SJSA1 (cell line): ENCODE results near the gene CDKN1B. TPM values are rescaled to one million over a fixed set of nuclear protein-coding genes. Genes with fewer than 3 reads are reported as not detected.
A peak's percentile ranks its signal among the peaks of the same experiment; 100 is the strongest.

Source experiments
- DNase-seq, 2 experiments: peaks; one replicate each; pipeline ENCODE4 v3.0.0-alpha.2; 2015 to 2020; ENCODE audit warnings: low spot score in 2 of 2, low read depth in 1 of 2
- H3K27ac ChIP-seq: fragments of 250-450 bp; sonication (Bioruptor Pico); 2 replicates; pipeline ENCODE4 v1.5.1; 2020; ENCODE audit warnings: mild to moderate bottlenecking, moderate library complexity
- H3K27me3 ChIP-seq: fragments of 250-450 bp; sonication (Bioruptor Pico); replicated peaks from 2 replicates; pipeline ENCODE4 v1.5.1; 2020; ENCODE audit warnings: mild to moderate bottlenecking, moderate library complexity
- H3K36me3 ChIP-seq: fragments of 250-450 bp; sonication (Bioruptor Pico); 2 replicates; pipeline ENCODE4 v1.5.1; 2020; ENCODE audit warnings: mild to moderate bottlenecking
- H3K4me1 ChIP-seq: fragments of 250-450 bp; sonication (Bioruptor Pico); replicated peaks from 2 replicates; pipeline ENCODE4 v1.6.1; 2021; ENCODE audit warnings: mild to moderate bottlenecking
- H3K4me3 ChIP-seq: fragments of 250-450 bp; sonication (Bioruptor Pico); 2 replicates; pipeline ENCODE4 v1.5.1; 2020; ENCODE audit warnings: mild to moderate bottlenecking
- H3K9me3 ChIP-seq: fragments of 250-450 bp; sonication (Bioruptor Pico); replicated peaks from 2 replicates; pipeline ENCODE4 v1.5.1; 2020; ENCODE audit warnings: mild to moderate bottlenecking
- total RNA-seq: library from RNA; depleted of rRNA; stranded (reverse); fragments of >200 nt; shearing (Covaris generic); gene quantifications from 2 replicates; pipeline ENCODE4 v1.2.3, GENCODE V29; 2014; rRNA removed

The CDKN1B gene
- total RNA-seq = 42.8 and 44.8 TPM in 2 replicates

DNA sequence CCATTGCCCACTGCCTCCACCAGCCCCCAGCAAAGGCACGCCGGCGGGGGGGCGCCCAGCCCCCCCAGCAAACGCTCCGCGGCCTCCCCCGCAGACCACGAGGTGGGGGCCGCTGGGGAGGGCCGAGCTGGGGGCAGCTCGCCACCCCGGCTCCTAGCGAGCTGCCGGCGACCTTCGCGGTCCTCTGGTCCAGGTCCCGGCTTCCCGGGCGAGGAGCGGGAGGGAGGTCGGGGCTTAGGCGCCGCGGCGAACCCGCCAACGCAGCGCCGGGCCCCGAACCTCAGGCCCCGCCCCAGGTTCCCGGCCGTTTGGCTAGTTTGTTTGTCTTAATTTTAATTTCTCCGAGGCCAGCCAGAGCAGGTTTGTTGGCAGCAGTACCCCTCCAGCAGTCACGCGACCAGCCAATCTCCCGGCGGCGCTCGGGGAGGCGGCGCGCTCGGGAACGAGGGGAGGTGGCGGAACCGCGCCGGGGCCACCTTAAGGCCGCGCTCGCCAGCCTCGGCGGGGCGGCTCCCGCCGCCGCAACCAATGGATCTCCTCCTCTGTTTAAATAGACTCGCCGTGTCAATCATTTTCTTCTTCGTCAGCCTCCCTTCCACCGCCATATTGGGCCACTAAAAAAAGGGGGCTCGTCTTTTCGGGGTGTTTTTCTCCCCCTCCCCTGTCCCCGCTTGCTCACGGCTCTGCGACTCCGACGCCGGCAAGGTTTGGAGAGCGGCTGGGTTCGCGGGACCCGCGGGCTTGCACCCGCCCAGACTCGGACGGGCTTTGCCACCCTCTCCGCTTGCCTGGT, at the start of gene CDKN1B:
Gene CDKN1B (plus strand): TSS at position 576 of the 793 bp plus-strand sequence. CDS start 472 bp downstream, outside the sequence.
- H3K36me3 ChIP-seq = peaks cover 46% of the 10 kb centered on the region
- no peaks in the 10 kb centered on the region for H3K27me3 ChIP-seq
- H3K4me3 ChIP-seq = peak within 1 kb of the TSS; percentile 80
- peak; percentile 94 to 98 for DNase-seq
- H3K4me1 ChIP-seq = peaks cover 44% of the 10 kb centered on the region
- H3K27ac ChIP-seq = peak within 1 kb of the TSS; percentile 98
- no peaks in the 10 kb centered on the region for H3K9me3 ChIP-seq

DNA sequence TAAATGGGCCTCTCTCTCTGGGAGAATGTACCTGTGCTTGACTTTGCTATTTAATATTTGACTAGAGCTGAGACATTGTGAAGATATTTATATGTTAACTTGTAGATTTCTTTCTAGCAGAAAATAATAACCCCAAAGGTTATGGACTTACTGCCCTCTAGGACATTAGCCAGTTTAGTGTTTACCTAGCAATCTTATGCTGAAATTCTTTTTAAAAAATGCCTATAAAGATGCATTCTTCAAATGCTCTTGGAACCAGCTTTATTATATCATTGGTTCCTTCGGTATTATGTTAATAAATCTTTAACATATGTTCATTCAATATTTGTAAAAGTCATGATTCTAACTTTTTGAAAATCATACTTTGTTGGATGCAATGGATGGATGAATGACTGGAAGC, 49.2 kb upstream of the CDKN1B start:
- H3K27me3 ChIP-seq = no peaks in the 10 kb centered on the region
- no peak overlapping the region for H3K27ac ChIP-seq
- no peaks in the 10 kb centered on the region for H3K9me3 ChIP-seq
- DNase-seq = no peak
- H3K4me3 ChIP-seq = no peak overlapping the region
- peaks cover 19% of the 10 kb centered on the region for H3K4me1 ChIP-seq
- H3K36me3 ChIP-seq = no peaks in the 10 kb centered on the region

DNA sequence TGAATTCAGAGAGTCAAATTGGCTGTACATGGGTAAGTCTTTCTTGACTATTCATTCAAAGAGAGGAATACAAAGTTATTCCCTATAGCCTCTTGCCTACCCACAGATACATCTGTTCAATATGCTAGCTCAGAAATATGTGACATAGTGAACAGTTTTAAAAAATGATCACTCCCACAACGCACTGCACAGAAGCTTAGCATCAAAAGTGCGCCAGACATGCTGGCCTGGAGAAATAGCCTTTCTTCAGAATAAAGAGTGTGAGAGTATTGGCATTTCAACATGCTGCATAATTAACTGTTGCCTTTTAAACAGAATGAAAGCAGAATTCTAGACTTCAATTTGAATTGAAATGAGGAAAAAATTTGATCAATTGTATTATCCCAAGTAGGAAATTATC, 48.1 kb upstream of the CDKN1B start:
- no peak for DNase-seq
- H3K4me3 ChIP-seq = no peak overlapping the region
- peaks cover 25% of the 10 kb centered on the region for H3K4me1 ChIP-seq
- H3K9me3 ChIP-seq = no peaks in the 10 kb centered on the region
- no peaks in the 10 kb centered on the region for H3K27me3 ChIP-seq
- no peaks in the 10 kb centered on the region for H3K36me3 ChIP-seq
- H3K27ac ChIP-seq = no peak overlapping the region

DNA sequence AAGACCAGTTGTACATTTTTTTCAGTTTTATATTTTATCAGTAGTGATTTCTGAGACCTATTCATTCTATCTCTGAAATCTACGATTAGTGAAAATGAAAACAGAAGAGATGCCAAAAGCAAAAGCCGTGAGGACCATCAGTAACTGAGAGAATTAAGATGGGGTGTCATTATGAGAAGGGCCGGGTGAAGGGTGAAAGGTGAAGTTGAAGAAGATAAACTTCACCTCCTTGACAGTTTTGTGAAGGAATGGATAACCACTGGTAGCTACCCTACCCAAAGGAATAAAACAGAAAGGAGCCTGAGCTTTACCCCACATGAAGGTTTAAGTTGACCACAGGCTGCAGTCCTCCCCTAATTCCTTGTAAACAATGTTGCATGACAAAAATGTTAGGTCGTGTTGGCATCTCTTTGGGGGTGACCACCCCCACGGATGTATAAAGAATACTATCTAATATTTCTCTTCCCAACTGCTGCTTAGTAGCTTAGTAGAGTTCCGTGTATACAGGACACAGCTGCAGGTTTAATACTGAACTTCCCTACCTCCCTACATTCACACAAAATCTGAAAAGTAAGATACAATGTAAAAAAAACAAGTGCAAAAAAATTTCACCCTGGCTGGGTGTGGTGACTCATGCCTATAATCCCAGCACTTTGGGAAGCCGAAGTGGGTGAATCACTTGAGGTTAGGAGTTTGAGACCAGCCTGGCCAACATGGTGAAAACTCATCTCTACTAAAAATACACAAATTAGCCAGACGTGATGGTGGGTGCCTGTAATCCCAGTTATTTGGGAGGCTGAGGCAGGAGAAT, 45.1 kb upstream of the CDKN1B start:
- Histone ChIP-seq H3K4me1 (peaks cover 25% of the 10 kb centered on the region), H3K27ac (peak overlapping the region; percentile 31), H3K36me3 (no peaks in the 10 kb centered on the region), H3K9me3 (no peaks in the 10 kb centered on the region), H3K27me3 (no peaks in the 10 kb centered on the region), H3K4me3 (no peak overlapping the region)
- DNase-seq = peak; percentile 78 to 83

DNA sequence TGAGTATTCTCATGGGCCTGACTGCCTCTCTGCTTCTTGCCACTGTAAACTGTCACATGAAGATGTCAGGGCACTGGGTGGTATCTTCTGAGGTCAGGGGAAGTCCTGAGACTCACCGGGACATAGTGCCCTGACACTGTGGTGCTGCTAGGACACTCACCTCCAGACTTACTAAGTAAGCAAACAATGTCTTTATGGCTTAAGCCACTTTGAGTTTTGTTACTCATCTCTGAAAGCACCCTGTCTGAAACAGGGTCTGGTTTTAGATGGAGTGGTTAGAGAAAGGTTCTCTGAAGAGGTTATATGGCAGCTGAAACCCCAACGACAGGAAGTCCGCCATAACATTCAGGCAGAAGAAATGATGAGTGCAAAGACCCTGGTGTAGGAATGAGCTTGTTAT, 43.9 kb upstream of the CDKN1B start:
- Histone ChIP-seq H3K27ac (no peak overlapping the region), H3K36me3 (no peaks in the 10 kb centered on the region), H3K9me3 (no peaks in the 10 kb centered on the region), H3K4me3 (no peak overlapping the region), H3K4me1 (peaks cover 25% of the 10 kb centered on the region), H3K27me3 (no peaks in the 10 kb centered on the region)
- DNase-seq = peak in 1 of 2 experiments; percentile 15

DNA sequence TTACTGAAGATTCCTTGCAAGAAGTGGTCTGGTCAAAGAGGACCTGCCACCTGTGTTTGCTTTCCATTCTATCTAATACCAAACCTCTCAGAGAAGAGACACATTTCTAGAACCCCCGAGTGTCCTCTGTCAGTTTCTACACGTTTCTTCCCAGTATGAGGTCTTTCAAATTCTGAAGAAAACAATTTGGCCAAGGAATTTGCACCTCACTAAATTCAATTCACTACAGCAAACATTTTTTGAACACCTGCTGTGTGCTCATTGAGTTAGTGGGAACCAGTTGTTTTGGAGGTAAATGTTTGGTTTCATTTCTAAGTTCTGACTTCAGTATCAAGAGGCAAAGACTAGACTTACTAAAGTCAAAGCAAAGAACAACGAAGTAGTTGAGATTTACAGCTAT, 40.6 kb upstream of the CDKN1B start:
- Histone ChIP-seq H3K4me3 (no peak overlapping the region), H3K27ac (no peak overlapping the region), H3K9me3 (no peaks in the 10 kb centered on the region), H3K27me3 (no peaks in the 10 kb centered on the region), H3K4me1 (peaks cover 20% of the 10 kb centered on the region), H3K36me3 (no peaks in the 10 kb centered on the region)
- no peak for DNase-seq

DNA sequence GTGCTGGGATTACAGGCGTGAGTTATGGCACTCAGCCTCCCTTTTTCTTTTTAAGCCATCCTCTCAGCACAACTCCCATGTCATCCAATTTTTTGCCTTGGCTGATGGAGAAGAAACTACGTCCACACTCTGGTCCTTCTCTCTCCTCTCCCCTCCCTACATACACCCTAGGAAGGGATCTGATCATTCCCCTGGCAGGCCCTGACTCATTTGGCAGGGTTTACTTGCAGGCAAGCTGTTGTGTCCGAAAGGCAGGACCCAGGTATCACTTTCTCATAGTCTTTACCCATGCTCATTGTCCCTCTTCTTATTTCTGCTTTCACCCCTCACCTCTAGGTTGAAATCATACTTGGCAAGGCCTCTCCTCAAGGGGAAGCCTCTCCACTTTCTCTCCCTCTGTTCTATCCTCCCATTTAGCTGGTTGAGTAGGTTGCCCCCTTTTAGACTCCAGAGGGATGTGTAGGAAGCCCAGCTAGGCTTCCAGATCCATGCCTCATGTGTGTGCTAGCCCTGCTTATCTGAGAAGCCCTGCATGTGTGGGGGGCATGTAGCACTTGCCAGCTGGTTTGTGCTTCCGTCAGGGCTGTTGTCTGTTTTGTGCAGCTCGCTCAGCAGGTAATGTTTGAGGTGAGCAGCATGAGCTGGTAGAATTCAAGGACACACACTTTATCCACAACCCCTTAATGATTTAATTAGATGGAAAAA, 36.0 kb upstream of the CDKN1B start:
- H3K27ac ChIP-seq = no peak overlapping the region
- H3K9me3 ChIP-seq = no peaks in the 10 kb centered on the region
- no peaks in the 10 kb centered on the region for H3K27me3 ChIP-seq
- H3K36me3 ChIP-seq = no peaks in the 10 kb centered on the region
- no peak overlapping the region for H3K4me3 ChIP-seq
- no peaks in the 10 kb centered on the region for H3K4me1 ChIP-seq
- no peak for DNase-seq

DNA sequence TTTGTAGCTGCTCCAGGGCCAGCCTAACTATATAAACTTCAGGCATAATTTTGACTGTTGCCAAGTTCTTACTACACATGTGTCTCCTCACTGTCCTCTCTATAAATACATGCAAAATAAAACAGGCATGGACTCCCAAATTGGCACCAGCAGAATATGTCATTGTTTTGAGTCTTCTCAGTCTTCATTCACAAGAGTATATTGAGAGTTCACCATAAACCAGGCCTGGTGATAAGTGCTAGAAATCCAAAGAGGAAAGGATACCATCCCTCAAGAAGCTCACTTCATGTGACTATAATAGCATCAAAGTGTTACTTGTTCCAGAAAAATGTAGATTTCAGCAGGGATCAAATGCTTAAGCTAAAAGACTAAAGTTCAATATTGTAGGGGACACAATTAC, 34.9 kb upstream of the CDKN1B start:
- H3K4me3 ChIP-seq = no peak overlapping the region
- H3K36me3 ChIP-seq = no peaks in the 10 kb centered on the region
- DNase-seq = no peak
- H3K27ac ChIP-seq = no peak overlapping the region
- H3K4me1 ChIP-seq = no peaks in the 10 kb centered on the region
- H3K27me3 ChIP-seq = no peaks in the 10 kb centered on the region
- H3K9me3 ChIP-seq = no peaks in the 10 kb centered on the region

DNA sequence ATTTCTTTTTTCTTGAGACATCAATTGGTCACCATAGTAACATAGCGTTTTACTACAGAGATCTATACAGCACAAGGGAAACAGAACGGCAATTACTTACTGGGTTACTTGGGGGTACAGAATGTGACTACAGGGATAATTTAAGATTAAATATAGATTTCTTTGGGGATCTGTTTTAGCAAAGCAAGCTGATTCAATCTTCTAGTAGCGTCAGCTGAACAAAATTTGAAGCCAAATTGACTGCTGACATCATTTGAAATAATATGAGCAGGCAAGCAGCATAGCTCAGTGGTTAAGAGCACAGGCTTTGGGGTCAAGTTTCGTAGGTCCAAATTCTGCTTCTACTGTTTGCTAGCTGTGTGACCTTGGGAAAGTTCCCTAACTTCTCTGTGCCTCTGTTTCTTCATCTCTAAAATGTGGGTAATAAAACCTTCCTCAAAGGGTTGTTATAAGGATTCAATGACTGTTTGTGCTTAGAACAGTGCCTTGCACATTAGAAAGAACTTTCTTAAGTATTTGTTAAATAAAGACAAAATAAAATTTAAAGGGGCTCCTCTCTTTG, 34.0 kb upstream of the CDKN1B start:
- Histone ChIP-seq H3K9me3 (no peaks in the 10 kb centered on the region), H3K4me1 (no peaks in the 10 kb centered on the region), H3K4me3 (no peak overlapping the region), H3K27me3 (no peaks in the 10 kb centered on the region), H3K27ac (no peak overlapping the region), H3K36me3 (no peaks in the 10 kb centered on the region)
- DNase-seq = no peak

DNA sequence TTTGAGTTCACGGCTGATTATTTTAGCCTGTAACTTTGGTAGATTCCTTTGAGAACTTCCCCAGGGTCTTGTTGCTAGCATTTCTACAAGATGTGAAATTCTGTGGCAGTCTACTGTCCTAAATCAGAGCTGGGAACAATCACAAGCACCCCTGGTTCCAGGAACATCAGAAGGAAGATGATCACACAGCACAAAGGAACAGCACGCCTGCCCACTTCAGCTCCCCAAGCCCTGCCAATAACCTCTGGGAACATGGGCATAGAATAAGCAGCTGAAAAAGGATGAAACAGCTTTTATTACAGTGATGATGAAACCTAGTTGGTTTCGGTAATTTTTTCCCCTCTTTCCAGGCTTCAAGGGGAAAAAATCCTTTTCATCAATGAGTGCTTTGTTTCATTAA, 33.4 kb upstream of the CDKN1B start:
- Histone ChIP-seq H3K36me3 (no peaks in the 10 kb centered on the region), H3K27ac (no peak overlapping the region), H3K4me3 (no peak overlapping the region), H3K9me3 (no peaks in the 10 kb centered on the region), H3K4me1 (no peaks in the 10 kb centered on the region), H3K27me3 (no peaks in the 10 kb centered on the region)
- DNase-seq = no peak

DNA sequence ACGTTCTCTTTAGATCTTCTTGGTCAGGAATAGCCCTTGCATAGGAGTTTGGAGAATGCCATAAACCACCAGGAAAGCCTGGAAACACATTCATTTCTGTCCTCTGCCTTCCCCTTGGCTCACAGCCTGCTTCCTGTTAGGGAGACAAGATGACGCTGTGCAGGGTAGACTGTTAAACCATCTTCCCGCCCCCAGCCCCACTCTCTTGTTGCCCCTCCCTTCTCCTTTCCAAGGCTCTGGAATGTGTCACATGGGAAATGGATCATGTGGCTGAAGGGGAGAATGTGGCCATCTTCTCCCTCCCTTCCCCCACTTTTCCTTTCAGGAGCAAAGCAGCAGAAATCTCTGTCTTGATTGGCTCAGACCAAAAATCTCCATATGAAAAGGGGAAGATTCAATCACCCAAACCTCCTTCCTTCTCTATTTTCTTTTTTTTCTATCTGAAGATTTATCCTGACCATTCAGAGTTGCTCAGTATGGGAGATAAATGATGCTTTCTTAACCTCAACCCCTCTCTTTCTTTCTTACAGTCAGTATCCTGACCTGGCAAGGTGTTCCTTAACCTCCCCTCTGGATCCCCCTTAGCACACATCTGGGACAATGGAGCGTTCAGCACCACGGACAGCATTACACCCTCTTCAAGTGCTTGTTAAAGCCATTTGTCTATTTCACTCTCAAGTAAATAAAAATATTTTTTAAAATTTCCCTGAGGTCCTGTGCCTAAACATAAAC, 32.6 kb upstream of the CDKN1B start:
- Histone ChIP-seq H3K9me3 (no peaks in the 10 kb centered on the region), H3K27me3 (no peaks in the 10 kb centered on the region), H3K4me3 (no peak overlapping the region), H3K4me1 (peaks cover under 1% of the 10 kb centered on the region), H3K27ac (no peak overlapping the region), H3K36me3 (no peaks in the 10 kb centered on the region)
- DNase-seq = no peak

DNA sequence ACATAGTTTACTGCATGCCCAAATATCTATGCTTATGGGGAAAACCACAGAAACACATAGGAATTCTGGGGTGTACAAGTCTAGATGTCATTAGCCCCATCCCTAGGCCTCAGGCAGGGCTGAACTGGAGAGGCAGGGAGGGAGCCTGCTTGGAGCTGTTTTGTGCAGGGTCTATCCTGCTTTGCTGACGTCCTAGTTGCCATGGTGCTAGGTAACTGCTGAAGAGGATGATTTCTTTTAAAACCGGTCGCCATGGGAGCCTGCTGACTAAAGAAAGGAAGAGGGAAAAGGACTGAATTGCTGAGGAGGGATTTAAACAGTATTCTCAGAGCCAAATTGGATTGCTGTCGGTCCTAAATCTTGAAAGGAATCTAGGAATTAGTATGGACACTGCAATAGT, 31.9 kb upstream of the CDKN1B start:
- peaks cover 9% of the 10 kb centered on the region for H3K4me1 ChIP-seq
- no peak for DNase-seq
- no peaks in the 10 kb centered on the region for H3K36me3 ChIP-seq
- no peak overlapping the region for H3K27ac ChIP-seq
- H3K9me3 ChIP-seq = no peaks in the 10 kb centered on the region
- H3K4me3 ChIP-seq = no peak overlapping the region
- no peaks in the 10 kb centered on the region for H3K27me3 ChIP-seq

DNA sequence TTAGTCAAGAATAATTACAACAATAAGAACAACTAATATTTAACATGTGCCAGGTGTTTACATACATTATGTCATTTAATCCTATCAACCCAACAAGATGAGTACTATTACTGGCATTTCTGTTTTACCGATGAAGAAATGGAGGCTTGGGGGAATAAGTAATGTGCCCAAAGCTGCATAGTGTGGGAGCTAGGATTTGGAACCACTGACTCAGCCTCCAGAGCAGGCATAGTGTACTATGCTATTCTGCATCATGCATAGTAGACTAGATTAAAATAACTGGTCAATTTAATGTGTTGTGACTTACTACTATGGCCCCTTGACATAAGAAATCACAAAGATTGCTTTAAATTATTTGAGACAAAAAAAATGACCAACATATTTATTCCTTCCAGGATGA, 30.7 kb upstream of the CDKN1B start:
- DNase-seq = no peak
- Histone ChIP-seq H3K9me3 (no peaks in the 10 kb centered on the region), H3K4me3 (no peak overlapping the region), H3K36me3 (no peaks in the 10 kb centered on the region), H3K4me1 (peaks cover 11% of the 10 kb centered on the region), H3K27ac (no peak overlapping the region), H3K27me3 (no peaks in the 10 kb centered on the region)
